Tibial nerve (tissue), 3 donors: ENCODE data around the gene PCDHGB4.

Experiments used
- POLR2A ChIP-seq, 2 donors: fragments of 450-650 bp; IDR thresholded peaks; one replicate each; pipeline ENCODE4 v1.6.1; 2017; ENCODE audit warnings: antibody characterized with exemption in 2 of 2, mild to moderate bottlenecking in 2 of 2, moderate library complexity in 2 of 2
- TF ChIP-seq, protein P1 (sequence below), 5 experiments: fragments of 200-600 bp in 3 of 5; fragments of 450-650 bp in 2 of 5; sonication (generic) in 3 of 5; IDR thresholded peaks; one replicate each; pipeline ENCODE4 v1.5.1; 2016 to 2019; ENCODE audit warnings: antibody characterized with exemption in 5 of 5, mild to moderate bottlenecking in 3 of 5, moderate library complexity in 2 of 5

- TF ChIP-seq, protein P1, sequence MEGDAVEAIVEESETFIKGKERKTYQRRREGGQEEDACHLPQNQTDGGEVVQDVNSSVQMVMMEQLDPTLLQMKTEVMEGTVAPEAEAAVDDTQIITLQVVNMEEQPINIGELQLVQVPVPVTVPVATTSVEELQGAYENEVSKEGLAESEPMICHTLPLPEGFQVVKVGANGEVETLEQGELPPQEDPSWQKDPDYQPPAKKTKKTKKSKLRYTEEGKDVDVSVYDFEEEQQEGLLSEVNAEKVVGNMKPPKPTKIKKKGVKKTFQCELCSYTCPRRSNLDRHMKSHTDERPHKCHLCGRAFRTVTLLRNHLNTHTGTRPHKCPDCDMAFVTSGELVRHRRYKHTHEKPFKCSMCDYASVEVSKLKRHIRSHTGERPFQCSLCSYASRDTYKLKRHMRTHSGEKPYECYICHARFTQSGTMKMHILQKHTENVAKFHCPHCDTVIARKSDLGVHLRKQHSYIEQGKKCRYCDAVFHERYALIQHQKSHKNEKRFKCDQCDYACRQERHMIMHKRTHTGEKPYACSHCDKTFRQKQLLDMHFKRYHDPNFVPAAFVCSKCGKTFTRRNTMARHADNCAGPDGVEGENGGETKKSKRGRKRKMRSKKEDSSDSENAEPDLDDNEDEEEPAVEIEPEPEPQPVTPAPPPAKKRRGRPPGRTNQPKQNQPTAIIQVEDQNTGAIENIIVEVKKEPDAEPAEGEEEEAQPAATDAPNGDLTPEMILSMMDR (IDR thresholded peaks at IDR 0.05): no peak
- no peak for TF ChIP-seq POLR2A (IDR thresholded peaks at IDR 0.05)
Observed at GRCh38 chr5:141434006-141434405, 46.5 kb downstream of the PCDHGB4 start.
